Measurements from ENCODE around the gene CLNS1A.

GRCh38 chr11:77661670-77662069, 24.1 kb upstream of the CLNS1A start:
- TF ChIP-seq, protein P1, sequence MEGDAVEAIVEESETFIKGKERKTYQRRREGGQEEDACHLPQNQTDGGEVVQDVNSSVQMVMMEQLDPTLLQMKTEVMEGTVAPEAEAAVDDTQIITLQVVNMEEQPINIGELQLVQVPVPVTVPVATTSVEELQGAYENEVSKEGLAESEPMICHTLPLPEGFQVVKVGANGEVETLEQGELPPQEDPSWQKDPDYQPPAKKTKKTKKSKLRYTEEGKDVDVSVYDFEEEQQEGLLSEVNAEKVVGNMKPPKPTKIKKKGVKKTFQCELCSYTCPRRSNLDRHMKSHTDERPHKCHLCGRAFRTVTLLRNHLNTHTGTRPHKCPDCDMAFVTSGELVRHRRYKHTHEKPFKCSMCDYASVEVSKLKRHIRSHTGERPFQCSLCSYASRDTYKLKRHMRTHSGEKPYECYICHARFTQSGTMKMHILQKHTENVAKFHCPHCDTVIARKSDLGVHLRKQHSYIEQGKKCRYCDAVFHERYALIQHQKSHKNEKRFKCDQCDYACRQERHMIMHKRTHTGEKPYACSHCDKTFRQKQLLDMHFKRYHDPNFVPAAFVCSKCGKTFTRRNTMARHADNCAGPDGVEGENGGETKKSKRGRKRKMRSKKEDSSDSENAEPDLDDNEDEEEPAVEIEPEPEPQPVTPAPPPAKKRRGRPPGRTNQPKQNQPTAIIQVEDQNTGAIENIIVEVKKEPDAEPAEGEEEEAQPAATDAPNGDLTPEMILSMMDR (conservative IDR thresholded peaks at IDR 0.05; ENCODE audit: low read depth, low read length) = no peak
- TF ChIP-seq EZH2phosphoT487 (IDR thresholded peaks at IDR 0.05; ENCODE audit: borderline replicate concordance, low read length) (no peak), EZH2 (IDR thresholded peaks at IDR 0.05; ENCODE audit: low read length, unreplicated experiment) (no peak)

Measured in PC-3 (cell line).